Left cardiac atrium (tissue), 4 donors: ENCODE results near the gene NFIA. TPM values are rescaled to one million over a fixed set of nuclear protein-coding genes. Genes with fewer than 3 reads are reported as not detected.

Source experiments
- ATAC-seq, 2 donors: fragments of 200-7000 bp; cut with Tn5 transposase; one replicate each; pipeline ENCODE4 v1.9.1; 2020; ENCODE audit warnings: mild to moderate bottlenecking in 2 of 2, moderate library complexity in 2 of 2
- DNase-seq: peaks from one replicate; pipeline ENCODE4 v3.0.0-alpha.2; 2020
- intact Hi-C, 2 donors: fragments of 100-400 bp; cut with DNase I; formaldehyde crosslinking; loops; one replicate each; pipeline versions ENCODE4 v1.14.1 to v1.15.1; 2022 to 2023
- total RNA-seq, 2 donors: library from RNA; stranded (reverse); fragmentation: NEBNext Ultra II Directional; extraction: Animal tissue kit (Norgen Biotek cat#: 25700); gene quantifications; one replicate each; pipeline ENCODE4 v1.2.1, GENCODE V29; 2021
- donor health status: DM: no; HTN: yes; CAD: no.
- donor health status: DM: no; HTN: yes; CAD: no; lungs with severe emphysema.
- donor health status: DM: yes; HTN: yes; CAD: no.
- donor health status: Dilated cardiomyopathy.

NFIA gene
- total RNA-seq, 2 donors from 2014 or later, result 94.1 to 97.8 TPM

GRCh38 chr1:61238359-61238665 is 156.0 kb downstream of the NFIA start:
- ATAC-seq (peak in 1 of 2 donors; percentile 45), DNase-seq (no peak)
- intact Hi-C loops, result no loop called here

GRCh38 chr1:61240878-61241277 is 158.5 kb downstream of the NFIA start:
- no peak for ATAC-seq
- DNase-seq, result no peak
- intact Hi-C loops, result loop anchor here in 1 of 2 donors (10.0 kb wide), 1 partner anchor 166 kb away; no protein-coding TSS in a partner anchor

- DNase-seq (peak; percentile 66), ATAC-seq (peak; percentile 72 to 75)
- intact Hi-C loops, result loop anchor here in 1 of 2 donors (10.0 kb wide), 1 partner anchor 167 kb away; no protein-coding TSS in a partner anchor
Measured at GRCh38 chr1:61241411-61241838, 159.1 kb downstream of the NFIA start.

- intact Hi-C loops, result loop anchor here in 1 of 2 donors (10.0 kb wide), 1 partner anchor 167 kb away; no protein-coding TSS in a partner anchor
- ATAC-seq (peak; percentile 45 to 61), DNase-seq (no peak)
Measured at GRCh38 chr1:61241973-61242381, 159.6 kb downstream of the NFIA start.

- no peak for DNase-seq
- ATAC-seq, result peak in 1 of 2 donors; percentile 70
- intact Hi-C loops, result loop anchor here in 1 of 2 donors (10.0 kb wide), 1 partner anchor 169 kb away; no protein-coding TSS in a partner anchor
Measured at GRCh38 chr1:61244114-61244513, 161.8 kb downstream of the NFIA start.

GRCh38 chr1:61245696-61246400 is 163.5 kb downstream of the NFIA start:
- intact Hi-C loops, result loop anchor here in 1 of 2 donors (10.0 kb wide), 1 partner anchor 171 kb away; no protein-coding TSS in a partner anchor
- DNase-seq (no peak), ATAC-seq (no peak)

- DNase-seq (no peak), ATAC-seq (no peak)
- intact Hi-C loops, result loop anchor here in 1 of 2 donors (10.0 kb wide), 1 partner anchor 172 kb away; no protein-coding TSS in a partner anchor
Measured at GRCh38 chr1:61247051-61247825, 164.9 kb downstream of the NFIA start.

- DNase-seq, result no peak
- intact Hi-C loops, result loop anchor here in 1 of 2 donors (10.0 kb wide), 1 partner anchor 173 kb away; no protein-coding TSS in a partner anchor
- ATAC-seq, result peak in 1 of 2 donors; percentile 14
Measured at GRCh38 chr1:61247881-61248752, 165.8 kb downstream of the NFIA start.

GRCh38 chr1:61250933-61251332 is 168.6 kb downstream of the NFIA start:
- intact Hi-C loops, result no loop called here
- ATAC-seq, result no peak

GRCh38 chr1:61253059-61253735 is 170.8 kb downstream of the NFIA start:
- intact Hi-C loops, result no loop called here
- ATAC-seq (peak; percentile 81 to 89), DNase-seq (peak; percentile 71)

More at GRCh38 chr1:61250933-61251332, 168.6 kb downstream of the NFIA start:
- no peak for DNase-seq

- ATAC-seq, result peak in 1 of 2 donors; percentile 48
- intact Hi-C loops, result no loop called here
Measured at GRCh38 chr1:61253912-61254633, 171.7 kb downstream of the NFIA start.

GRCh38 chr1:61254634-61255357 is 172.4 kb downstream of the NFIA start:
- DNase-seq, result no peak
- intact Hi-C loops, result no loop called here
- ATAC-seq, result peak; percentile 50 to 68

More at GRCh38 chr1:61253912-61254633, 171.7 kb downstream of the NFIA start:
- DNase-seq, result no peak

GRCh38 chr1:61255358-61255703 is 173.0 kb downstream of the NFIA start:
- intact Hi-C loops, result no loop called here
- DNase-seq, result no peak
- ATAC-seq, result peak in 1 of 2 donors; percentile 8

- ATAC-seq (peak; percentile 32 to 70), DNase-seq (no peak)
- intact Hi-C loops, result no loop called here
Measured at GRCh38 chr1:61259379-61260148, 177.2 kb downstream of the NFIA start.

GRCh38 chr1:61260171-61260570 is 177.8 kb downstream of the NFIA start:
- DNase-seq, result no peak
- ATAC-seq, result no peak
- intact Hi-C loops, result no loop called here

- intact Hi-C loops, result no loop called here
- no peak for ATAC-seq
Measured at GRCh38 chr1:61261595-61261994, 179.2 kb downstream of the NFIA start.

More at GRCh38 chr1:61261595-61261994, 179.2 kb downstream of the NFIA start:
- DNase-seq, result no peak
